Mammary epithelial cell (primary cell): ENCODE data around the gene PVR.

Experiments
- EZH2 ChIP-seq: IDR thresholded peaks from 2 replicates; pipeline ENCODE4 v1.6.1; 2012; ENCODE audit warnings: low read length, inconsistent platforms, borderline replicate concordance
- TF ChIP-seq, protein P1 (sequence below), 2 donors: IDR thresholded peaks in 1 of 2; conservative IDR thresholded peaks in 1 of 2; 2 replicates each; pipeline ENCODE4 v1.5.1; 2011 to 2012; ENCODE audit warnings: inconsistent platforms in 2 of 2, low read length in 2 of 2, mild to moderate bottlenecking in 2 of 2, control low read depth in 1 of 2, low read depth in 1 of 2; ENCODE audit not compliant: insufficient read depth in 1 of 2; ENCODE audit errors: extremely low read depth in 1 of 2

DNA sequence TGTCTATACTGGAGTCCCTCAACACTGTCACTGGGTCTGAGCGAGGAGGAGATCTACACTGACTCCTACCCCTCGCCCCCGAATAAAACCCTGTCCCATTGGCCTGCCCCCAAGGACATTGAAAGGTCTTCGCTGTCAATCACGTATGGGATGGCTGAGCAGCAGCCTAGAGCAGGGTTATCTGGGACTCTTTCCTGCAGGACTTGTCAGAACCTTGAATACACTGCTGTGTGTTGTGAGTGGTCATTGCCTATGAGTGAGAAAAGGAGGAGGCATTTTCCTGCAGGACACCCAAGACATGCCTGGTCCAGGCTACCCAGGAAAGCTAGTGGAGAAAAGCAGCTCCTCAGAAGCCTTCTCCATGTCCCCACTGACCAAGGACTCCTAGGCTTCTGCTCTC is 9.6 kb downstream of the PVR start:
- TF ChIP-seq, protein P1, sequence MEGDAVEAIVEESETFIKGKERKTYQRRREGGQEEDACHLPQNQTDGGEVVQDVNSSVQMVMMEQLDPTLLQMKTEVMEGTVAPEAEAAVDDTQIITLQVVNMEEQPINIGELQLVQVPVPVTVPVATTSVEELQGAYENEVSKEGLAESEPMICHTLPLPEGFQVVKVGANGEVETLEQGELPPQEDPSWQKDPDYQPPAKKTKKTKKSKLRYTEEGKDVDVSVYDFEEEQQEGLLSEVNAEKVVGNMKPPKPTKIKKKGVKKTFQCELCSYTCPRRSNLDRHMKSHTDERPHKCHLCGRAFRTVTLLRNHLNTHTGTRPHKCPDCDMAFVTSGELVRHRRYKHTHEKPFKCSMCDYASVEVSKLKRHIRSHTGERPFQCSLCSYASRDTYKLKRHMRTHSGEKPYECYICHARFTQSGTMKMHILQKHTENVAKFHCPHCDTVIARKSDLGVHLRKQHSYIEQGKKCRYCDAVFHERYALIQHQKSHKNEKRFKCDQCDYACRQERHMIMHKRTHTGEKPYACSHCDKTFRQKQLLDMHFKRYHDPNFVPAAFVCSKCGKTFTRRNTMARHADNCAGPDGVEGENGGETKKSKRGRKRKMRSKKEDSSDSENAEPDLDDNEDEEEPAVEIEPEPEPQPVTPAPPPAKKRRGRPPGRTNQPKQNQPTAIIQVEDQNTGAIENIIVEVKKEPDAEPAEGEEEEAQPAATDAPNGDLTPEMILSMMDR (conservative IDR thresholded peaks at IDR 0.05 in 1 of 2, IDR thresholded peaks at IDR 0.05 in 1 of 2; ENCODE audit: extremely low read depth in 1 of 2, insufficient read depth in 1 of 2, low read depth in 1 of 2, low read length in 2 of 2): no peak
- no peak for TF ChIP-seq EZH2
